ENCODE data around the gene LILRA5. TPM values are rescaled to one million over a fixed set of nuclear protein-coding genes. Genes with fewer than 3 reads are reported as not detected.

The LILRA5 gene
- total and polyA plus RNA-seq, 2 of the 8 experiments (the other 6 are each of a cell fraction or from before 2014, with no cell fraction given) = not detected

GRCh38 chr19:54309811-54310210 is 3.2 kb downstream of the LILRA5 start:
- Histone ChIP-seq H2BK15ac (ENCODE audit: low read length) (no peak overlapping the region), H2BK12ac (ENCODE audit: low read depth, low read length) (no peak overlapping the region), H3K27me3 (replicated peaks in 1 of 4; ENCODE audit: control insufficient read depth in 3 of 4, extremely low read depth in 1 of 4, insufficient read depth in 3 of 4, low read length in 3 of 4) (no peaks in the 10 kb centered on the region), H3K79me2 (ENCODE audit: control insufficient read depth in 1 of 2, insufficient read depth in 2 of 2, low read length in 2 of 2) (no peaks in the 10 kb centered on the region), H3K79me1 (ENCODE audit: low read depth, low read length) (no peaks in the 10 kb centered on the region), H2BK120ac (replicated peaks; ENCODE audit: low read depth, low read length) (no peak overlapping the region), H3K4me2 (ENCODE audit: insufficient read depth in 1 of 2, low read depth in 2 of 2, low read length in 2 of 2) (no peak overlapping the region), H3K36me3 (ENCODE audit: control insufficient read depth in 2 of 4, insufficient read depth in 4 of 4, low read length in 3 of 4) (no peaks in the 10 kb centered on the region), H2AK5ac (ENCODE audit: low read depth, low read length) (no peak overlapping the region), H3K9ac (replicated peaks in 1 of 4; ENCODE audit: extremely low read depth in 1 of 4, low read depth in 3 of 4, low read length in 3 of 4) (no peak overlapping the region), H3K4me3 (ENCODE audit: extremely low read depth in 1 of 4, insufficient read depth in 2 of 4, low read depth in 3 of 4, low read length in 4 of 4) (no peak overlapping the region), H3K18ac (ENCODE audit: extremely low read depth, low read length) (no peak overlapping the region), H3K4me1 (replicated peaks in 1 of 4; ENCODE audit: control insufficient read depth in 3 of 4, insufficient read depth in 4 of 4, low read length in 3 of 4) (no peaks in the 10 kb centered on the region), H2BK5ac (ENCODE audit: low read depth, low read length) (no peak overlapping the region), H4K20me1 (replicated peaks in 1 of 2; ENCODE audit: control insufficient read depth in 1 of 2, insufficient read depth in 2 of 2, low read length in 2 of 2) (peaks cover 0 to 1% of the 10 kb centered on the region in 2 experiments), H3K4ac (replicated peaks; ENCODE audit: insufficient read length, low read depth, low read length) (no peak overlapping the region), H3K56ac (replicated peaks; ENCODE audit: insufficient read length, low read depth, low read length) (no peak overlapping the region), H3K9me3 (ENCODE audit: insufficient read depth in 2 of 2, low read depth in 1 of 2, low read length in 1 of 2) (no peaks in the 10 kb centered on the region), H3K27ac (ENCODE audit: low read depth, low read length) (no peak overlapping the region), H2BK20ac (ENCODE audit: low read length) (no peak overlapping the region), H4K5ac (ENCODE audit: insufficient read length, low read depth, low read length) (no peak overlapping the region), H2AFZ (ENCODE audit: low read length) (no peak overlapping the region), H4K8ac (ENCODE audit: extremely low read depth, insufficient read depth, low read length) (no peak overlapping the region), H3K23me2 (ENCODE audit: low read depth, low read length) (no peaks in the 10 kb centered on the region), H4K91ac (replicated peaks; ENCODE audit: insufficient read length, low read length) (no peak overlapping the region), H3K14ac (ENCODE audit: insufficient read length) (no peak overlapping the region), H3K23ac (ENCODE audit: insufficient read length) (no peak overlapping the region)
- POLR2A ChIA-PET (ENCODE audit: partially characterized antibody) = interaction anchor here (0.7 to 1.3 kb wide), 2 partner anchors 101 to 110 kb away, joined by 3 to 4 read pairs; no protein-coding TSS in a partner anchor
- FAIRE-seq = no peak
- no peak for DNase-seq (ENCODE audit: low read depth in 1 of 2, low spot score in 2 of 2)
- TF ChIP-seq CBX5 (IDR thresholded peaks at IDR 0.05; ENCODE audit: low read depth, low read length) (no peak), POLR2A (IDR thresholded peaks at IDR 0.05; ENCODE audit: control extremely low read depth in 1 of 2, low read depth in 2 of 2, low read length in 2 of 2) (no peak), RNF2 (IDR thresholded peaks at IDR 0.05; ENCODE audit: borderline replicate concordance, low read depth, low read length, missing control alignments, poor library complexity, severe bottlenecking) (no peak), TBP (IDR thresholded peaks at IDR 0.05; ENCODE audit: low read depth, low read length) (no peak), SP2 (IDR thresholded peaks at IDR 0.05; ENCODE audit: low read length) (no peak)
- CTCF ChIA-PET (ENCODE audit: partially characterized antibody) = interaction anchor here (0.6 to 1.4 kb wide), 3 partner anchors 17 to 81 kb away, joined by 3 to 5 read pairs (median 4); no protein-coding TSS in a partner anchor
- 71% methylated on average over 12 of the region's 12 CpGs; no CpG with 5 or more reads in 1 of the 2 experiments for WGBS, 2 experiments (ENCODE audit: extremely low coverage in 1 of 2, insufficient coverage in 1 of 2, insufficient read length in 1 of 2, insufficient replicate concordance in 2 of 2, low coverage in 1 of 2, low lambda C conversion rate in 2 of 2, missing lambda C conversion rate in 1 of 2)

All from H1 (cell line).